ENCODE results near the gene MACF1.

DNA sequence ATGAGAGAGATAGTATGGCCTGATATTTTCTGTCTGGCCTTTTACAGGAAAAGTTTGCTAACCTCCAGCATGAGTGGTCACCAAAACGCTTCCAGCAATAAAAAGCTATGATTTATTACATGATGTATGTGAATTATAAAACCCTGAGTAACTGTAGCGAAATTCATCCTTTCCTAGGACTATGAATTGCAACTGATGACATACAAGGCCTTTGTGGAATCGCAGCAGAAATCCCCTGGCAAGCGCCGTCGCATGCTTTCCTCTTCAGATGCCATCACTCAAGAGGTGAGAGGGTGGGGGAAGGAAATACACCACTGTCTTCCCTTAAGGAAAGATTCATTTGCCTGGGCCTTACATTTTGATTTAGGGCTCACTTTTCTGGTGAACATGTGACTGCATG lies 117.9 kb downstream of the MACF1 start:
- TF ChIP-seq POLR2A (IDR thresholded peaks at IDR 0.05; ENCODE audit: low read depth, low read length), result no peak
- TF ChIP-seq SPI1 (IDR thresholded peaks at IDR 0.05; ENCODE audit: low read depth, low read length), result no peak

Measured in GM12891 (cell line).